Measurements from ENCODE around the gene RBM17. TPM values are rescaled to one million over a fixed set of nuclear protein-coding genes. Genes with fewer than 3 reads are reported as not detected.
"Not testable (repeated sequence)": the region's sequence is repeated elsewhere in the genome, so short reads cannot be mapped to it uniquely, and the experiment has no call there.

RBM17 gene
- total RNA-seq, 6 donors from 2014 or later, result 67.6 to 192 (median 84.8) TPM

DNA sequence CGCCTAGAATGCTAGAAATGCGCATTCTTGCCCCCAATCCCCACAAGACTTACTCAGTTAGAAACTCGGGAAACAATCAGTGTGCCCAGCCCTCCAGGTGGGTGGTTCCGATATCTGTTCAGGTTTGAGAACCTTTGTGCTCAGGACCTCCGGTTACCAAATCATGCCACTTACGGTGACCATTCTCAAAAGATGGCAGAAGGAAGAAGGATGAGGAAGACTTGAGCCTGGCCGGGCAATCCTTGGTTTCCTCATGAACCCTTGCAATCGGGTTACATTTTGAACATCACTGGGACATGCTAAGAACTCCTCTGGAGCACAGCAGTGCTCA, 52.1 kb downstream of the RBM17 start:
- Histone ChIP-seq H3K4me1 (peaks cover 12 to 25% (median 16%) of the 10 kb centered on the region in 4 donors), H3K27me3 (peaks cover 0 to 4% (median 0%) of the 10 kb centered on the region in 4 donors), H3K27ac (peak overlapping the region in 2 of 4 donors; percentile 46 to 49), H3K36me3 (no peaks in the 10 kb centered on the region), H3K9me3 (no peaks in the 10 kb centered on the region), H3K4me3 (peak overlapping the region in 3 of 4 donors; percentile 12 to 32 (median 12))
- DNase-seq, result no peak
- 61 to 69% methylated on average over 5 to 8 of the region's 8 CpGs for WGBS, 2 donors
- TF ChIP-seq EP300 (IDR thresholded peaks at IDR 0.05) (no peak), POLR2A (IDR thresholded peaks at IDR 0.05) (no peak), POLR2AphosphoS5 (IDR thresholded peaks at IDR 0.05) (no peak)
- ATAC-seq (ENCODE audit: low FRiP score in 2 of 2), result no peak

DNA sequence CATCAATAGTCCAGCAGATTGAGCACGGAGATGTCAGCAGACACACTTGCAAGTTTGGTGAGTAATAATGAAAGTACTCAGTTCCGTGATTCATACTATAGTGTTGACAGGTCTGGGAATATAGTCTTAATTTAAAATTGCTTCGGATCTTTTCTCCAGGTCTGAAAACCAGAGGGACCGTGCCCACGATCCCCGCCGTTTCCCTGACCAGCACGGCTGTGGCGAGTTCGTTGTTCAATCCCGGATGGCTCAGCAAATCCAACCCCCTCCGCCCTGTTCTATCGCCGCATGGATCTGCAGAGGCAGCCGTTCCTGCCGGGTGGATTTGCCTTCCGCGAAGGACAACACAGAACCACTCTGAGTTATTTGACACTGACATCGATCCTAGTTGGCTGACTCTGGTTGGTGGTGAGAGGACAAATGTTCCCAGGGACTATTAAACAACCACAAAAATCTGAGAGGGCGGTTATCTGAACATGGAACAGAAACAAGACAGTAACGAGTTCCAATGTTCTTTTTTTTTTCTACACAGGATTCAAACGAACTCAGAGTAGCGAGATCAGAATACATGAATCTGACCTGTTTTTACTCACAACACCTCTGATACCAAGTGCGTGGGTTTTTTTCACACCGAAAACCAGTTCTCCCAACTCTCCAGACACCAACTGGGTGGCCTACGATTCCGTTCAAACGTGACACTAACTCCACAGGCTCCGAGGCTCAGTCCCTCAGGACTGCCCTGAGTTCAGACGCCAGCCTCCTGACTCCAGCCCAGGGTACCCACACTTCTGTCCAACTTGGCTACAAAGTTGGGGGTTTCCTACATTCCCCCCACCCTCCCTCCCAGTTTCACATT, 52.7 kb downstream of the RBM17 start:
- Histone ChIP-seq H3K9me3 (no peaks in the 10 kb centered on the region), H3K27me3 (peaks cover 0 to 4% (median 0%) of the 10 kb centered on the region in 4 donors), H3K27ac (peak overlapping the region in 2 of 4 donors; percentile 49 to 67), H3K4me1 (peaks cover 17 to 31% (median 22%) of the 10 kb centered on the region in 4 donors), H3K36me3 (no peaks in the 10 kb centered on the region), H3K4me3 (peak overlapping the region in 3 of 4 donors; percentile 12 to 32 (median 12))
- ATAC-seq (ENCODE audit: low FRiP score in 2 of 2) (peak in 1 of 2 donors; percentile 60), DNase-seq (peak in 1 of 2 donors; percentile 39)
- TF ChIP-seq POLR2AphosphoS5 (IDR thresholded peaks at IDR 0.05), result no peak
- TF ChIP-seq POLR2A (IDR thresholded peaks at IDR 0.05), result peak in 1 of 4 donors; percentile 9
- WGBS, 2 donors, result 67 to 69% methylated on average over 26 to 30 of the region's 30 CpGs

DNA sequence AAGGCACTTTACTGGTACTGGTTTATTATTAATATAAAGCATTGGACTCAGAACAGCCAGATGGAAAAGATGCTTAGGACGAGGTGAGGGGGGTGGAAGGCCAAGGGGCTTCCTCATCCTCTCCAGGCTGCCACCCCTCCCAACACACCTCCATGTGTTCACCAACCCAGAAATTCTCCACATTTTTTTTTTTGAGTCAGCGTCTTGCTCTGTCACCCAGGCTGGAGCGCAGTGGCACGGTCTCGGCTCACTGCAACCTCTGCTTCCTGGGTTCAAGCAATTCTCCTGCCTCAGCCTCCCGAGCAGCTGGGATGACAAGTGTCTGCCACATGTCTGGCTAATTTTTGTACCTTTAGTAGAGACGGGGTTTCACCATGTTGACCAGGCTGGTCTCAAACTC, 53.4 kb downstream of the RBM17 start:
- not testable (repeated sequence) for H3K36me3 ChIP-seq; H3K27me3 ChIP-seq; ATAC-seq (ENCODE audit: low FRiP score in 2 of 2); DNase-seq; H3K4me3 ChIP-seq; H3K9me3 ChIP-seq
- 80 to 83% methylated on average over 7 of the region's 7 CpGs for WGBS, 2 donors
- peak overlapping the region in 1 of 4 donors; percentile 49 for H3K27ac ChIP-seq
- H3K4me1 ChIP-seq, result peaks cover 21 to 38% (median 26%) of the 10 kb centered on the region in 4 donors

DNA sequence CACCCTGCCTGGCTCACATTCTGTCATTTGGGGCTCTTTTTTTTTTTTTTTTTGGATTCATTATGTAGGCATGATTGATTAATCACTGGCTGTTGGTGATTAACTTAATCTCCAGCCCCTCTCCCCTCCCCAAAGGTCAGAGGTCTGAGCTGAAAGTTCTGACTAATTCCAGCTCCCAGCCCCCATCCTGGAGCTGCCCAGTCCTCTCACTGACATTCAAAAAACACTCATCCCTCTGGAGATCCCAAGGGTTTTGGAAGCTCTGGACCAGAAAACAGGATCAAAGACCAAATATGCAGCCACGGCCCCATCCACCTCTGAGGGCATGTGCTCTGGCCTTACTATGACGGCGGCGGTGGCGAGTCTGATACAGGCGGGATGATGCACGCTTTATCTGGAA, 53.8 kb downstream of the RBM17 start:
- H3K36me3 ChIP-seq, result peaks cover 0 to 9% (median 0%) of the 10 kb centered on the region in 4 donors
- peak overlapping the region in 1 of 4 donors; percentile 21 for H3K27ac ChIP-seq
- WGBS, 2 donors, result 91 to 99% methylated on average over 7 of the region's 7 CpGs
- H3K27me3 ChIP-seq, result peaks cover 0 to 4% (median 0%) of the 10 kb centered on the region in 4 donors
- peaks cover 21 to 42% (median 27%) of the 10 kb centered on the region in 4 donors for H3K4me1 ChIP-seq
- no peak for DNase-seq
- no peak for TF ChIP-seq POLR2A (IDR thresholded peaks at IDR 0.05)
- TF ChIP-seq, protein P1, sequence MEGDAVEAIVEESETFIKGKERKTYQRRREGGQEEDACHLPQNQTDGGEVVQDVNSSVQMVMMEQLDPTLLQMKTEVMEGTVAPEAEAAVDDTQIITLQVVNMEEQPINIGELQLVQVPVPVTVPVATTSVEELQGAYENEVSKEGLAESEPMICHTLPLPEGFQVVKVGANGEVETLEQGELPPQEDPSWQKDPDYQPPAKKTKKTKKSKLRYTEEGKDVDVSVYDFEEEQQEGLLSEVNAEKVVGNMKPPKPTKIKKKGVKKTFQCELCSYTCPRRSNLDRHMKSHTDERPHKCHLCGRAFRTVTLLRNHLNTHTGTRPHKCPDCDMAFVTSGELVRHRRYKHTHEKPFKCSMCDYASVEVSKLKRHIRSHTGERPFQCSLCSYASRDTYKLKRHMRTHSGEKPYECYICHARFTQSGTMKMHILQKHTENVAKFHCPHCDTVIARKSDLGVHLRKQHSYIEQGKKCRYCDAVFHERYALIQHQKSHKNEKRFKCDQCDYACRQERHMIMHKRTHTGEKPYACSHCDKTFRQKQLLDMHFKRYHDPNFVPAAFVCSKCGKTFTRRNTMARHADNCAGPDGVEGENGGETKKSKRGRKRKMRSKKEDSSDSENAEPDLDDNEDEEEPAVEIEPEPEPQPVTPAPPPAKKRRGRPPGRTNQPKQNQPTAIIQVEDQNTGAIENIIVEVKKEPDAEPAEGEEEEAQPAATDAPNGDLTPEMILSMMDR (IDR thresholded peaks at IDR 0.05), result no peak
- no peak for TF ChIP-seq EP300 (IDR thresholded peaks at IDR 0.05)
- no peak for TF ChIP-seq POLR2AphosphoS5 (IDR thresholded peaks at IDR 0.05)
- no peaks in the 10 kb centered on the region for H3K9me3 ChIP-seq
- no peak overlapping the region for H3K4me3 ChIP-seq
- ATAC-seq (ENCODE audit: low FRiP score in 2 of 2), result no peak

DNA sequence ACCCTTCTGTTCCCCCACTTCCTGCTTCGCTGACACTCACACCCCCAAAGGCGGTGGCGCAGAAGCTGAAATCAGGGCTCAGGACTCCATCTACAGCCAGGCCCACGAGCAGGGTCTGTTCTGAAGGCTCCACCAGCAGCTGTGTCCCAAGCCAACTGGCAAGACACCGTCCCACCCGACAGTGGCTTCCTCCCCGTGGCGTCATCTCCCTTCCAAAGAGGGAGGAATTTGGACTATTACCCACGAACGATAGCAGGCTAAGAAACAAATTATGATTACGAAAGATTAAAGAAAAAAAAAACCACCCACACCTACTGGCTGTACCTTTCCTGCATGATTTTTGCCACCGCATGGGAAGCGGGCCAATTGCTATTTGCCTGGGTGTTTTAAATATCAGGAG, 54.3 kb downstream of the RBM17 start:
- no peak for ATAC-seq (ENCODE audit: low FRiP score in 2 of 2)
- WGBS, 2 donors, result 80 to 84% methylated on average over 13 of the region's 13 CpGs
- DNase-seq, result no peak
- H3K27ac ChIP-seq, result peak overlapping the region in 2 of 4 donors; percentile 21 to 95
- H3K4me3 ChIP-seq, result no peak overlapping the region
- TF ChIP-seq, protein P1 (IDR thresholded peaks at IDR 0.05), result no peak
- TF ChIP-seq EP300 (IDR thresholded peaks at IDR 0.05) (no peak), POLR2AphosphoS5 (IDR thresholded peaks at IDR 0.05) (no peak), POLR2A (IDR thresholded peaks at IDR 0.05) (no peak)
- H3K9me3 ChIP-seq, result no peaks in the 10 kb centered on the region
- peaks cover 0 to 9% (median 0%) of the 10 kb centered on the region in 4 donors for H3K36me3 ChIP-seq
- H3K27me3 ChIP-seq, result peaks cover 0 to 4% (median 0%) of the 10 kb centered on the region in 4 donors
- H3K4me1 ChIP-seq, result peaks cover 23 to 48% (median 27%) of the 10 kb centered on the region in 4 donors

DNA sequence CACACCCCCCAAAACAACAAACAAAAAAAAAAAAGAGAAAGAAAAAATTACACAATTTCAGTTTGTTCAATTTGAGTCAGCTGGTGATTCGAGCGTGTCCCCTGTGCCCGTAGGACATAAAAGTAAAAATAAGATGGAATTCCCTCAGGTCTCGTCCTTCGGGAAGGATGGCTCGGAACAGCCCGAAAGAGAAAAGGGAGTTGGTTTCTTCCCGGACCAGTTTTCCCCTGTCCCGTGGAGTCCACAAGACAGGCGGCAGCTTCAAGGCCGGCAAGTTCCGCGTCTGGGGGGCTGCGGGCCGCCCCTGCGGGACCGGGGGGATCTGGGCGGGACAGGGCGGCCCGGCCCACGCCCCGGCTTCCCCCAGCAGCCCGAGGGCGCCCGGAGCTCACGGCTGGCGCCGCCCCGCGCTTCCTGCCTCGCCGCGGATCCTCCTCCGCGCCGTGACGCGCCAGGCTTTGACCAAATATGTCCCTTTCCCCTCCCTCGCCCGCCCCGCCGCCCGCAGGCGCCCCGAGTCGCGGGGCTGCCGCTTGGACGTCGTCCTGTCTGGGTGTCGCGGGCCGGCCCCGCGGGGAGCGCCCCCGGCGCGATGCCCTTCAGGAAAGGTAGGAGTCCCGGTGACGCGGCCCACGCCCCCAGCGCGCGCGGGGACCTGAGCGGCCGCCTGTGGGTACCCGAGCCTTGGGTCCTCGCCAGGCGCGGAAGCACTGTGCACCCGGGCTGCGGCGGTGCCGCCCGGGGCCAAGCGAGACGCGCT, 55.8 kb downstream of the RBM17 start:
- DNase-seq, result peak; percentile 95 to 98
- peaks cover 0 to 4% (median 0%) of the 10 kb centered on the region in 4 donors for H3K27me3 ChIP-seq
- peaks cover 0 to 9% (median 0%) of the 10 kb centered on the region in 4 donors for H3K36me3 ChIP-seq
- TF ChIP-seq EP300 (IDR thresholded peaks at IDR 0.05), result no peak
- TF ChIP-seq POLR2AphosphoS5 (IDR thresholded peaks at IDR 0.05), result peak; percentile 55 to 74
- TF ChIP-seq POLR2A (IDR thresholded peaks at IDR 0.05), result peak in 3 of 4 donors; percentile 46 to 93 (median 89)
- TF ChIP-seq, protein P1 (IDR thresholded peaks at IDR 0.05), result peak in 2 of 6 experiments; percentile 15 to 33
- no peaks in the 10 kb centered on the region for H3K9me3 ChIP-seq
- peak overlapping the region; percentile 82 to 95 (median 88) for H3K27ac ChIP-seq
- 0% methylated on average over 14 to 22 of the region's 81 CpGs for WGBS, 2 donors
- peak; percentile 88 to 95 for ATAC-seq (ENCODE audit: low FRiP score in 2 of 2)
- peak overlapping the region; percentile 59 to 96 (median 88) for H3K4me3 ChIP-seq
- peaks cover 24 to 54% (median 27%) of the 10 kb centered on the region in 4 donors for H3K4me1 ChIP-seq
